Measurements from ENCODE around the gene SLC27A2. TPM values are rescaled to one million over a fixed set of nuclear protein-coding genes. Genes with fewer than 3 reads are reported as not detected.

SLC27A2 gene
- polyA plus RNA-seq, 1 experiment: 0.22 TPM

DNA sequence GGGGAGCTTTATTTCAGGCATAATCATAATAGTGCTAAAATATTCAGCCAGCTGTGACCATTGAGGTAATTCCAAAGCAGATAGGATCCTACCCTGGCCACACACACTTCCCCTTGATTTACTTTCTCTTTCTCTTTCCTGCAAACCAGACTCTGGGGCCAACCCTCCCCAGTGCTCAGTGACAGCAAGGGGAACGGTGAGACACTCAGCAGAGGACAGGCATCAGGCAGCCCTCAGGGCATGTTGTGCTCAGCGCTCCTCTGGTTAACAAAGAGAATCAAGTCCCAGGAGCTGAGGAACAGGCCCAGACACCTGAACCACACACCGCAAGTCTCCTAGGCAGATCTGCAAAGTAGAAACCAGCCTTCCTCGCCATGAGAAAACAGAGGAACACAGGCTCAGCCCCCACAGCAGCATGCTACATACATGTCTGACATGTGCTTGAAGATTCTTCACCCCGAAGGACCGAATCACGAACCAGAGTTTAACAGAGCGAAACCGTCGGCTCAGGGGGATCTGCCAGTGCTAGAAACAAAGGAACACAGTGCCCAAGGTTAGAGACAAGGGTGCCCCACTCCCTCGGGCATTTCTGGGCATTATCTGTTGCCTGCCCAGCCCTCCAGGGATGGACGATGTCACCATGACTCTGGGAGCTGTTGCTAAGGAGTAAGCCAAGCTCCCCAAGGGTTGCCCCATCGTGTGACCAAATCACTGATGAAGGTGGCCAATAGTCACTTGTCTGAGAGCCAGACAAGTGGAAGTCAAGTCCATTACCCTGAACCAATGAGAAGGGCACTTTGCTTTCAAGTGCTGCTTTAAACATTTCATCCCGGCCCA, 66.0 kb downstream of the SLC27A2 start:
- no peak overlapping the region for H3K4me3 ChIP-seq (ENCODE audit: low read depth, low read length)

DNA sequence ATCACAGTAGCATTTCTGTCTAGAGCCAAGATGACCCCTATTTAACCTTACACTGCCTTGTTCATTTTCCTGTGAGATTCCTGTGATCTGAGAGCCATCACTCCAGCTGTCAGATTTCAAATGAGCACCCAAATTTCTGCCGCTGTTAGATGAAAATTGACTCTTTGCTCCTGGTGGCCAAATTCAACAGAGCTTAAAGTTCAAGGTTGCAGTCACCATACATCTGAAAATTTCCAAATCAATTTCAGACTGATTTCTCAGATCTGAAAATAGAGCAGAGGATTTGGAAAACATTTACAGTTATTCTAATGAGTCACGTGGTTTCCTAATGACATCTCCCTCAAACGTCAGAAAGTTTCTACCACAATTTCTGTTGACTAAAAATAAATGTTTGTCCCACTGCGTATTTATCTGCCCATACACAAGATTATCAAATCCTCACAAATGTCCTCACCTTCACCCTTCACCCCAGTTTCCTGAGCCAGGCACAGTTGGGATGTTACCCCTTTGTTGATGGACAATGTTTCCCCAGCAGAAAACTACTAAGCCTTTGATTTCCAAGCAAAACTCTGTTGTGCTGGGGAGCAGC, 67.1 kb downstream of the SLC27A2 start:
- TF ChIP-seq, protein P1, sequence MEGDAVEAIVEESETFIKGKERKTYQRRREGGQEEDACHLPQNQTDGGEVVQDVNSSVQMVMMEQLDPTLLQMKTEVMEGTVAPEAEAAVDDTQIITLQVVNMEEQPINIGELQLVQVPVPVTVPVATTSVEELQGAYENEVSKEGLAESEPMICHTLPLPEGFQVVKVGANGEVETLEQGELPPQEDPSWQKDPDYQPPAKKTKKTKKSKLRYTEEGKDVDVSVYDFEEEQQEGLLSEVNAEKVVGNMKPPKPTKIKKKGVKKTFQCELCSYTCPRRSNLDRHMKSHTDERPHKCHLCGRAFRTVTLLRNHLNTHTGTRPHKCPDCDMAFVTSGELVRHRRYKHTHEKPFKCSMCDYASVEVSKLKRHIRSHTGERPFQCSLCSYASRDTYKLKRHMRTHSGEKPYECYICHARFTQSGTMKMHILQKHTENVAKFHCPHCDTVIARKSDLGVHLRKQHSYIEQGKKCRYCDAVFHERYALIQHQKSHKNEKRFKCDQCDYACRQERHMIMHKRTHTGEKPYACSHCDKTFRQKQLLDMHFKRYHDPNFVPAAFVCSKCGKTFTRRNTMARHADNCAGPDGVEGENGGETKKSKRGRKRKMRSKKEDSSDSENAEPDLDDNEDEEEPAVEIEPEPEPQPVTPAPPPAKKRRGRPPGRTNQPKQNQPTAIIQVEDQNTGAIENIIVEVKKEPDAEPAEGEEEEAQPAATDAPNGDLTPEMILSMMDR (IDR thresholded peaks at IDR 0.05; ENCODE audit: insufficient read depth, low read depth, low read length): no peak
- Histone ChIP-seq H3K4me3 (ENCODE audit: low read depth, low read length) (no peak overlapping the region), H3K27me3 (ENCODE audit: control insufficient read depth, insufficient read depth, low read length) (no peaks in the 10 kb centered on the region), H3K36me3 (ENCODE audit: control insufficient read depth, insufficient read depth, low read length) (no peaks in the 10 kb centered on the region)
- ChIA-PET CTCF (interaction anchor here (0.6 kb wide), 1 partner anchor 847 kb away, joined by 3 read pairs; no protein-coding TSS in a partner anchor), POLR2A (no interaction called here)
- no peak for DNase-seq (ENCODE audit: low read depth)

More for the DNA sequence above, 66.0 kb downstream of the SLC27A2 start:
- TF ChIP-seq, protein P1 (IDR thresholded peaks at IDR 0.05; ENCODE audit: insufficient read depth, low read depth, low read length): no peak
- CTCF ChIA-PET: interaction anchor here (0.6 kb wide), 1 partner anchor 846 kb away, joined by 3 read pairs; no protein-coding TSS in a partner anchor
- no peak for DNase-seq (ENCODE audit: low read depth)
- POLR2A ChIA-PET: no interaction called here
- Histone ChIP-seq H3K27me3 (ENCODE audit: control insufficient read depth, insufficient read depth, low read length) (no peaks in the 10 kb centered on the region), H3K36me3 (ENCODE audit: control insufficient read depth, insufficient read depth, low read length) (no peaks in the 10 kb centered on the region)

DNA sequence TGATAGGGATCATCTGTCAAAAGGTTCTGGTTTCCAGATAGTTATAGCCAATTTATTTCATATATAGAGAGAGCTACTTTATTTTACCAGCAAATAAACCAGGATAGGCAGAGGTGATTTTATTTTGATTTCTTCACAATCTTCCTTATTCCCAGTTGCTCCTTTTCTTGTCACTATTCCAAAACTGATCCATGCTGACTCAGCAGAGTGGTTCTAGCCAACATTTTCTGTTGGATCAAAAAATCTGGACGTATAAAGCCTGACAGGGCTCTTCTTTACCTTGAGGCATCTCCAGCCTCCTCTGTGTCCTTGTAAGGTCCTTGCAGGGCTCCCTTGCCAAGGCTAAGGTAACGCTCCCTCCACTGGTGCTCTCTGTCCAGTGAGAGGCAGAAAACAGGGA, 67.7 kb downstream of the SLC27A2 start:
- TF ChIP-seq, protein P1 (IDR thresholded peaks at IDR 0.05; ENCODE audit: insufficient read depth, low read depth, low read length): no peak
- ChIA-PET CTCF (no interaction called here), POLR2A (no interaction called here)
- H3K36me3 ChIP-seq (ENCODE audit: control insufficient read depth, insufficient read depth, low read length): no peaks in the 10 kb centered on the region
- H3K27me3 ChIP-seq (ENCODE audit: control insufficient read depth, insufficient read depth, low read length): no peaks in the 10 kb centered on the region
- no peak for DNase-seq (ENCODE audit: low read depth)
- no peak overlapping the region for H3K4me3 ChIP-seq (ENCODE audit: low read depth, low read length)

DNA sequence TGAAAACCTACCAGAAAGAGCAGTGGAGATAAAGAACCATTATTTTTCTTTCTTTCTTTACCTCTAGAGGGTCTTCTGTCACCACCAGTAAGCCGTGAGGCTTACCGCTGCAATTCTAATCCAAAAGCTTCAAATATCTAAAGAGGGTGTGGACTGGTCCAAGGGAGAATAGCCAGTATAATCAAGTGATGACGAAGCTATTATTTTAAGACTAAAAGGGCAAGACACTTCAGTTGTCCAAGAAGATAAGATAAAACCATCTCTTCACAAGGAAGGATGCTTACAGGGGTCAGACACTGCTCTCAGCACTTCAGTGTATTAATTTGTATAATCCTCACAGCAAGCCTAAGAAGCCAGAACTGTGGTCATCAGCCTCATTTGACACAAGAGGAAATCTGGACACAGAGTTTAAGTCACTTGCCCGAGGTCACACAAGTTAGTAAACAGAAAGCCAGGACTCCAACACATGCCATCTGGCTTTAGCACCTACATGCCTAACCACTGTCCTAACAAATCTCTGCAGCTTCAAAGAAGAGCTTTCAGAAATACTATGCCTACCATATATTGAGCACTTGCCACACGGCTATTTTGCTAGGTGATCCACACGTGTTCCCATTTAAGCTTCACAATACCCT, 68.9 kb downstream of the SLC27A2 start:
- TF ChIP-seq, protein P1 (IDR thresholded peaks at IDR 0.05; ENCODE audit: insufficient read depth, low read depth, low read length): no peak
- Histone ChIP-seq H3K36me3 (ENCODE audit: control insufficient read depth, insufficient read depth, low read length) (no peaks in the 10 kb centered on the region), H3K4me3 (ENCODE audit: low read depth, low read length) (no peak overlapping the region), H3K27me3 (ENCODE audit: control insufficient read depth, insufficient read depth, low read length) (no peaks in the 10 kb centered on the region)
- ChIA-PET CTCF (no interaction called here), POLR2A (no interaction called here)
- no peak for DNase-seq (ENCODE audit: low read depth)

DNA sequence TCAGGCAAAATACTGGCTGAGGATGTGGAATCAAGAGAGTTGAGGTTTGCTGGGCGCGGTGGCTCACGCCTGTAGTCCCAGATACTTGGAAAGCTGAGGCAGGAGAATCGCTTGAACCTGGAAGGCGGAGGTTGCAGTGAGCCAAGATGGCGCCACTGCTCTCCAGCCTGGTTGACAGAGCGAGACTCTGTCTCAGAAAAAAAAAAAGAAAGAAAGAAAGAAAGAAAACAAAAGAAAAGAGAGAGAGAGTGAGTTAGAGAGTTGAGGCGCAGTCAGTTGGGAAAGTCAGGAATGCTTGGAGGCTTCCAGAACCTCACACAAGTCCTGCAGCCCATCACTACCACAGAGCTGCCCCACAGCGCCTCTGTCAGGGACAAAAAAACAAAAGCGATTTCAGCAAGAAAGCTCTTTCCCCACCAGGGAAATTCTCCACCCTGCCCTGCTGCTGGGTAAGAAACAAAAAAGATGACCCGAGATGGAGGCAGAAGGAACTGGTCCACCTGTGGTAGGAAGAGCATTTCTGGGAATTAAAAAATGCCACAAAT, 69.7 kb downstream of the SLC27A2 start:
- ChIA-PET CTCF (interaction anchor here (1.0 kb wide), 1 partner anchor 10 kb away, joined by 3 read pairs; no protein-coding TSS in a partner anchor), POLR2A (interaction anchor here (0.7 kb wide), 1 partner anchor 64 kb away, joined by 4 read pairs; no protein-coding TSS in a partner anchor)
- TF ChIP-seq, protein P1 (IDR thresholded peaks at IDR 0.05; ENCODE audit: insufficient read depth, low read depth, low read length): no peak
- Histone ChIP-seq H3K27me3 (ENCODE audit: control insufficient read depth, insufficient read depth, low read length) (no peaks in the 10 kb centered on the region), H3K36me3 (ENCODE audit: control insufficient read depth, insufficient read depth, low read length) (no peaks in the 10 kb centered on the region), H3K4me3 (ENCODE audit: low read depth, low read length) (no peak overlapping the region)
- DNase-seq (ENCODE audit: low read depth): no peak

Measured in BJ (cell line).